22Rv1 (cell line): ENCODE measurements around the gene PERM1.

Experiments
- CTCF ChIP-seq: fragments of 450-650 bp; IDR thresholded peaks from 2 replicates; pipeline ENCODE4 v1.5.1; 2017; ENCODE audit warnings: mild to moderate bottlenecking
- ZFX ChIP-seq: fragments of 450-650 bp; IDR thresholded peaks from 2 replicates; pipeline ENCODE4 v1.6.1; 2017; ENCODE audit warnings: antibody characterized with exemption, borderline replicate concordance

- TF ChIP-seq CTCF (no peak), ZFX (no peak)
These were observed 10.0 kb upstream of the PERM1 start for GRCh38 chr1:991895-992294.
